Airway epithelial cell (primary cell): Measurements from ENCODE around the gene GPR150. TPM values are rescaled to one million over a fixed set of nuclear protein-coding genes. Genes with fewer than 3 reads are reported as not detected.

Experiments used
- total RNA-seq: library from RNA; depleted of rRNA; stranded (reverse); fragments of >200 nt; gene quantifications from 2 replicates; pipeline ENCODE4 v1.2.3, GENCODE V29; 2015

Gene GPR150
- 0.65 TPM in 1 of 2 replicates, not detected in the other for total RNA-seq

GRCh38 chr5:95620030-95620869 is at the start of gene GPR150:
Gene GPR150 (plus strand): TSS chr5:95620087. CDS start chr5:95620276, 189 bp downstream.

GRCh38 chr5:95646569-95647431 is 26.9 kb downstream of the GPR150 start, which contains the start of gene RFESD:
Gene RFESD (plus strand): TSS chr5:95646777. CDS start chr5:95652272, 5,495 bp downstream.

Other genes starting within 250 kb of the GPR150 start
- gene FAM81B, start 228.7 kb upstream of the GPR150 start, total RNA-seq: not detected in 2 replicates
- 53.6 and 54.5 TPM in 2 replicates for gene SKIC3, start 65.1 kb upstream of the GPR150 start, total RNA-seq
- gene ARSK, start 65.0 kb upstream of the GPR150 start, total RNA-seq: 6.9 and 7.7 TPM in 2 replicates
- gene RFESD, start 26.7 kb downstream of the GPR150 start, total RNA-seq: 0.98 and 2.2 TPM in 2 replicates
- gene SPATA9, start 62.9 kb downstream of the GPR150 start, total RNA-seq: 0.28 TPM in 1 of 2 replicates, not detected in the other
- 36.6 and 48.9 TPM in 2 replicates for gene RHOBTB3, start 111.2 kb downstream of the GPR150 start, total RNA-seq
- gene GLRX, start 202.6 kb downstream of the GPR150 start, total RNA-seq: 31.7 and 36.9 TPM in 2 replicates